HEK293T (cell line): ENCODE measurements around the gene SMR3B.

Source experiments
- ARNT ChIP-seq: fragments of 450-650 bp; IDR thresholded peaks from 2 replicates; pipeline ENCODE4 v1.6.1; 2017; ENCODE audit warnings: mild to moderate bottlenecking
- BHLHE40 ChIP-seq: fragments of 450-650 bp; IDR thresholded peaks from 2 replicates; pipeline ENCODE4 v1.6.1; 2016; ENCODE audit warnings: mild to moderate bottlenecking, moderate library complexity, borderline replicate concordance
- CTBP1 ChIP-seq: fragments of 450-650 bp; IDR thresholded peaks from 2 replicates; pipeline ENCODE4 v1.6.1; 2016; ENCODE audit warnings: borderline replicate concordance
- ELF4 ChIP-seq: fragments of 450-650 bp; IDR thresholded peaks from 2 replicates; pipeline ENCODE4 v1.6.1; 2017; ENCODE audit warnings: antibody characterized with exemption
- FOXA1 ChIP-seq: fragments of 450-650 bp; IDR thresholded peaks from 2 replicates; pipeline ENCODE4 v1.6.1; 2016; ENCODE audit warnings: mild to moderate bottlenecking
- FOXM1 ChIP-seq: fragments of 450-650 bp; IDR thresholded peaks from 2 replicates; pipeline ENCODE4 v1.6.1; 2017; ENCODE audit warnings: mild to moderate bottlenecking, borderline replicate concordance
- HDGF ChIP-seq: fragments of 450-650 bp; IDR thresholded peaks from 2 replicates; pipeline ENCODE4 v1.6.1; 2017; ENCODE audit warnings: antibody characterized with exemption, borderline replicate concordance
- L3MBTL2 ChIP-seq: fragments of 450-650 bp; conservative IDR thresholded peaks from 2 replicates; pipeline ENCODE4 v1.6.1; 2016; ENCODE audit warnings: mild to moderate bottlenecking
- LEF1 ChIP-seq: fragments of 450-650 bp; IDR thresholded peaks from 2 replicates; pipeline ENCODE4 v1.6.1; 2017; ENCODE audit warnings: mild to moderate bottlenecking, borderline replicate concordance
- PKNOX1 ChIP-seq: fragments of 450-650 bp; IDR thresholded peaks from 2 replicates; pipeline ENCODE4 v1.6.1; 2016
- SP1 ChIP-seq: fragments of 450-650 bp; IDR thresholded peaks from 2 replicates; pipeline ENCODE4 v1.6.1; 2017
- SUZ12 ChIP-seq: fragments of 450-650 bp; IDR thresholded peaks from 2 replicates; pipeline ENCODE4 v1.6.1; 2016; ENCODE audit warnings: mild to moderate bottlenecking
- TARDBP ChIP-seq: fragments of 450-650 bp; IDR thresholded peaks from 2 replicates; pipeline ENCODE4 v1.6.1; 2016
- ZNF384 ChIP-seq: fragments of 450-650 bp; IDR thresholded peaks from 2 replicates; pipeline ENCODE4 v1.6.1; 2016

- TF ChIP-seq HDGF (no peak), FOXM1 (no peak), ELF4 (no peak), L3MBTL2 (no peak), ZNF384 (no peak), CTBP1 (no peak), ARNT (no peak), LEF1 (no peak), BHLHE40 (no peak), SP1 (no peak), FOXA1 (no peak), SUZ12 (no peak), PKNOX1 (no peak), TARDBP (no peak)
Measured at GRCh38 chr4:70337886-70338420, 45.0 kb upstream of the SMR3B start.
